Stimulated activated CD4-positive, alpha-beta T cell treated with anti-CD3 and anti-CD28 coated beads, TNF-alpha, amount 100 ng/mL, for 4 hours (primary cell): ENCODE data around the gene MYPN.
"Not testable (repeated sequence)": the region's sequence is repeated elsewhere in the genome, so short reads cannot be mapped to it uniquely, and the experiment has no call there.

Experiments used
- DNase-seq, 3 experiments: peaks; one replicate each; pipeline ENCODE4 v3.0.0-alpha.2; 2020; ENCODE audit warnings: low read depth in 3 of 3

MYPN gene

GRCh38 chr10:68167586-68168189 is 58.4 kb downstream of the MYPN start:
- no peak for DNase-seq

- no peak for DNase-seq
Measured at GRCh38 chr10:68171539-68172080, 62.3 kb downstream of the MYPN start.

- DNase-seq = no peak
Measured at GRCh38 chr10:68172324-68172723, 63.0 kb downstream of the MYPN start.

GRCh38 chr10:68175949-68176348 is 66.7 kb downstream of the MYPN start:
- DNase-seq = no peak

GRCh38 chr10:68176797-68177196 is 67.5 kb downstream of the MYPN start:
- no peak for DNase-seq

- DNase-seq = no peak
Measured at GRCh38 chr10:68178592-68178991, 69.3 kb downstream of the MYPN start.

GRCh38 chr10:68179016-68179415 is 69.7 kb downstream of the MYPN start:
- DNase-seq = no peak

GRCh38 chr10:68180490-68180889 is 71.2 kb downstream of the MYPN start:
- no peak for DNase-seq

GRCh38 chr10:68184546-68184945 is 75.3 kb downstream of the MYPN start:
- DNase-seq = no peak

- no peak for DNase-seq
Measured at GRCh38 chr10:68185085-68185484, 75.8 kb downstream of the MYPN start.

GRCh38 chr10:68188835-68189234 is 79.5 kb downstream of the MYPN start:
- no peak for DNase-seq

- DNase-seq = no peak
Measured at GRCh38 chr10:68192113-68192512, 82.8 kb downstream of the MYPN start.

GRCh38 chr10:68194290-68194689 is 85.0 kb downstream of the MYPN start:
- DNase-seq = no peak

- DNase-seq = not testable (repeated sequence)
Measured at GRCh38 chr10:68195776-68196175, 86.5 kb downstream of the MYPN start.

GRCh38 chr10:68196701-68197100 is 87.4 kb downstream of the MYPN start:
- DNase-seq = no peak

GRCh38 chr10:68202960-68203353 is 93.7 kb downstream of the MYPN start:
- DNase-seq = no peak

- DNase-seq = no peak
Measured at GRCh38 chr10:68208424-68209042, 99.2 kb downstream of the MYPN start.

- DNase-seq = no peak
Measured at GRCh38 chr10:68211669-68212068, 102.4 kb downstream of the MYPN start.

- no peak for DNase-seq
Measured at GRCh38 chr10:68212721-68213352, 103.5 kb downstream of the MYPN start.

GRCh38 chr10:68218786-68219185 is 109.5 kb downstream of the MYPN start:
- no peak for DNase-seq

- DNase-seq = no peak
Measured at GRCh38 chr10:68221196-68221595, 111.9 kb downstream of the MYPN start.

GRCh38 chr10:68222391-68222790 is 113.1 kb downstream of the MYPN start:
- DNase-seq = no peak

- no peak for DNase-seq
Measured at GRCh38 chr10:68223535-68224165, 114.4 kb downstream of the MYPN start.
